Measurements from ENCODE around the gene TM4SF5. TPM values are rescaled to one million over a fixed set of nuclear protein-coding genes. Genes with fewer than 3 reads are reported as not detected.

TM4SF5 gene
- polyA plus RNA-seq, 3 donors, result not detected

GRCh38 chr17:4788807-4789700 is 17.4 kb downstream of the TM4SF5 start, which contains the start of gene GLTPD2:
GLTPD2 (plus strand) TSS chr17:4788964; CDS start chr17:4789012, 48 bp downstream.
- DNase-seq, result no peak
- Histone ChIP-seq H3K36me3 (replicated peaks in 1 of 2; ENCODE audit: control insufficient read depth in 1 of 2, insufficient read depth in 2 of 2, low read length in 2 of 2) (no peaks in the 10 kb centered on the region), H3K9me3 (replicated peaks in 1 of 2; ENCODE audit: control insufficient read depth in 1 of 2, insufficient read depth in 1 of 2, low read length in 2 of 2) (peaks cover 0 to 11% of the 10 kb centered on the region in 2 donors), H2AFZ (ENCODE audit: insufficient read depth, low read depth, low read length, poor library complexity, severe bottlenecking) (peak within 1 kb of the TSS; percentile 59), H3K9ac (ENCODE audit: insufficient read depth, low read length, poor library complexity, severe bottlenecking) (peak within 1 kb of the TSS; percentile 88), H3K4me1 (ENCODE audit: control insufficient read depth in 1 of 2, insufficient read depth in 2 of 2, low read length in 2 of 2) (peaks cover 40 to 49% of the 10 kb centered on the region in 2 donors), H3K27ac (ENCODE audit: low read depth in 1 of 2, low read length in 2 of 2) (peak within 1 kb of the TSS; percentile 7 to 91), H3K79me2 (ENCODE audit: insufficient read depth, low read length) (no peaks in the 10 kb centered on the region), H3K4me2 (replicated peaks; ENCODE audit: extremely low read depth, low read length, poor library complexity, severe bottlenecking) (peak within 1 kb of the TSS; percentile 79), H3K4me3 (replicated peaks in 1 of 3; ENCODE audit: low read depth in 2 of 3, low read length in 3 of 3) (peak within 1 kb of the TSS; percentile 45 to 76 (median 49)), H3K27me3 (ENCODE audit: control insufficient read depth in 2 of 2, insufficient read depth in 2 of 2, low read length in 2 of 2) (peaks cover 32 to 62% of the 10 kb centered on the region in 2 donors), H4K20me1 (ENCODE audit: insufficient read depth, low read length) (peaks cover 3% of the 10 kb centered on the region)
- Mint-ChIP-seq H3K27ac (peak within 1 kb of the TSS; percentile 15 to 84 (median 60)), H3K9me3 (peaks cover 0 to 32% (median 6%) of the 10 kb centered on the region in 7 donors), H3K27me3 (ENCODE audit: low read depth in 3 of 3) (peaks cover 60 to 79% (median 76%) of the 10 kb centered on the region in 3 donors), H3K4me3 (peak within 1 kb of the TSS; percentile 85 to 89), H3K36me3 (peaks cover 10 to 18% of the 10 kb centered on the region in 2 donors), H3K4me1 (peaks cover 48% of the 10 kb centered on the region)
- WGBS (ENCODE audit: insufficient coverage), result 32% methylated on average over 58 of the region's 62 CpGs
- TF ChIP-seq, protein P1, sequence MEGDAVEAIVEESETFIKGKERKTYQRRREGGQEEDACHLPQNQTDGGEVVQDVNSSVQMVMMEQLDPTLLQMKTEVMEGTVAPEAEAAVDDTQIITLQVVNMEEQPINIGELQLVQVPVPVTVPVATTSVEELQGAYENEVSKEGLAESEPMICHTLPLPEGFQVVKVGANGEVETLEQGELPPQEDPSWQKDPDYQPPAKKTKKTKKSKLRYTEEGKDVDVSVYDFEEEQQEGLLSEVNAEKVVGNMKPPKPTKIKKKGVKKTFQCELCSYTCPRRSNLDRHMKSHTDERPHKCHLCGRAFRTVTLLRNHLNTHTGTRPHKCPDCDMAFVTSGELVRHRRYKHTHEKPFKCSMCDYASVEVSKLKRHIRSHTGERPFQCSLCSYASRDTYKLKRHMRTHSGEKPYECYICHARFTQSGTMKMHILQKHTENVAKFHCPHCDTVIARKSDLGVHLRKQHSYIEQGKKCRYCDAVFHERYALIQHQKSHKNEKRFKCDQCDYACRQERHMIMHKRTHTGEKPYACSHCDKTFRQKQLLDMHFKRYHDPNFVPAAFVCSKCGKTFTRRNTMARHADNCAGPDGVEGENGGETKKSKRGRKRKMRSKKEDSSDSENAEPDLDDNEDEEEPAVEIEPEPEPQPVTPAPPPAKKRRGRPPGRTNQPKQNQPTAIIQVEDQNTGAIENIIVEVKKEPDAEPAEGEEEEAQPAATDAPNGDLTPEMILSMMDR (IDR thresholded peaks at IDR 0.05), result no peak
- intact Hi-C loops (cut with micrococcal nuclease), result loop anchor here (2.0 to 5.0 kb wide), 2 partner anchors 20 to 98 kb away; no protein-coding TSS in a partner anchor

GRCh38 chr17:4789701-4789950 is 17.9 kb downstream of the TM4SF5 start:
- DNase-seq, result peak in 1 of 3 donors; percentile 5
- WGBS (ENCODE audit: insufficient coverage), result 0% methylated on average over 23 of the region's 25 CpGs
- peak overlapping the region; percentile 15 to 84 (median 58) for H3K27ac Mint-ChIP-seq
- Histone ChIP-seq H3K4me1 (ENCODE audit: control insufficient read depth in 1 of 2, insufficient read depth in 2 of 2, low read length in 2 of 2) (peaks cover 40 to 49% of the 10 kb centered on the region in 2 donors), H3K9me3 (replicated peaks in 1 of 2; ENCODE audit: control insufficient read depth in 1 of 2, insufficient read depth in 1 of 2, low read length in 2 of 2) (peaks cover 0 to 11% of the 10 kb centered on the region in 2 donors), H3K4me3 (replicated peaks in 1 of 3; ENCODE audit: low read depth in 2 of 3, low read length in 3 of 3) (peak overlapping the region; percentile 45 to 76 (median 49)), H3K36me3 (replicated peaks in 1 of 2; ENCODE audit: control insufficient read depth in 1 of 2, insufficient read depth in 2 of 2, low read length in 2 of 2) (no peaks in the 10 kb centered on the region), H2AFZ (ENCODE audit: insufficient read depth, low read depth, low read length, poor library complexity, severe bottlenecking) (peak overlapping the region; percentile 59), H3K27ac (ENCODE audit: low read depth in 1 of 2, low read length in 2 of 2) (peak overlapping the region; percentile 7 to 91), H3K79me2 (ENCODE audit: insufficient read depth, low read length) (no peaks in the 10 kb centered on the region), H3K4me2 (replicated peaks; ENCODE audit: extremely low read depth, low read length, poor library complexity, severe bottlenecking) (peak overlapping the region; percentile 79), H3K27me3 (ENCODE audit: control insufficient read depth in 2 of 2, insufficient read depth in 2 of 2, low read length in 2 of 2) (peaks cover 28 to 57% of the 10 kb centered on the region in 2 donors), H3K9ac (ENCODE audit: insufficient read depth, low read length, poor library complexity, severe bottlenecking) (peak overlapping the region; percentile 88), H4K20me1 (ENCODE audit: insufficient read depth, low read length) (peaks cover 3% of the 10 kb centered on the region)
- TF ChIP-seq, protein P1 (IDR thresholded peaks at IDR 0.05), result no peak
- peaks cover 10 to 18% of the 10 kb centered on the region in 2 donors for H3K36me3 Mint-ChIP-seq
- H3K4me1 Mint-ChIP-seq, result peaks cover 47% of the 10 kb centered on the region
- H3K4me3 Mint-ChIP-seq, result peak overlapping the region; percentile 85 to 89
- intact Hi-C loops (cut with micrococcal nuclease), result loop anchor here (2.0 to 5.0 kb wide), 2 partner anchors 21 to 98 kb away; no protein-coding TSS in a partner anchor
- H3K27me3 Mint-ChIP-seq (ENCODE audit: low read depth in 3 of 3), result peaks cover 55 to 75% (median 70%) of the 10 kb centered on the region in 3 donors
- peaks cover 0 to 28% (median 6%) of the 10 kb centered on the region in 7 donors for H3K9me3 Mint-ChIP-seq
